Karpas-422 (cell line): ENCODE data around the gene MED9. TPM values are rescaled to one million over a fixed set of nuclear protein-coding genes. Genes with fewer than 3 reads are reported as not detected.
"Not testable (repeated sequence)": the region's sequence is repeated elsewhere in the genome, so short reads cannot be mapped to it uniquely, and the experiment has no call there.

ENCODE experiments used
- DNase-seq: peaks from one replicate; pipeline ENCODE4 v3.0.0-alpha.2; 2015
- H2AFZ ChIP-seq: fragments of 200-600 bp; sonication (generic); 2 replicates; pipeline ENCODE4 v1.6.1; 2014; ENCODE audit warnings: antibody characterized with exemption, low read length, mixed read lengths
- H3K27ac ChIP-seq: fragments of 200-600 bp; sonication (generic); 2 replicates; pipeline ENCODE4 v1.5.1; 2014; ENCODE audit warnings: mild to moderate bottlenecking, low read length, moderate library complexity
- H3K27me3 ChIP-seq: fragments of 200-600 bp; sonication (generic); 2 replicates; pipeline ENCODE4 v1.6.1; 2014; ENCODE audit warnings: low read length, mixed read lengths
- H3K36me3 ChIP-seq: fragments of 200-600 bp; sonication (generic); 2 replicates; pipeline ENCODE4 v1.6.1; 2014; ENCODE audit warnings: low read length, mixed read lengths; ENCODE audit not compliant: insufficient read depth
- H3K4me1 ChIP-seq: fragments of 200-600 bp; sonication (generic); 2 replicates; pipeline ENCODE4 v1.6.1; 2014; ENCODE audit warnings: mild to moderate bottlenecking, low read length, mixed read lengths
- H3K4me2 ChIP-seq: fragments of 200-600 bp; sonication (generic); 2 replicates; pipeline ENCODE4 v1.6.1; 2014; ENCODE audit warnings: low read length, low read depth, mild to moderate bottlenecking; ENCODE audit not compliant: poor library complexity, severe bottlenecking
- H3K4me3 ChIP-seq: fragments of 200-600 bp; sonication (generic); 2 replicates; pipeline ENCODE4 v1.5.1; 2014; ENCODE audit warnings: mild to moderate bottlenecking, antibody characterized with exemption, low read length, mixed read lengths
- H3K79me2 ChIP-seq: fragments of 200-600 bp; sonication (generic); 2 replicates; pipeline ENCODE4 v1.6.1; 2014; ENCODE audit warnings: mild to moderate bottlenecking, low read length, mixed read lengths
- H3K9ac ChIP-seq: fragments of 200-600 bp; sonication (generic); 2 replicates; pipeline ENCODE4 v1.6.0; 2014; ENCODE audit warnings: low read length
- H3K9me2 ChIP-seq: fragments of 200-600 bp; sonication (generic), shearing (Covaris generic); replicated peaks from 2 replicates; pipeline ENCODE4 v1.6.0; 2014; ENCODE audit warnings: mild to moderate bottlenecking, low read length, moderate library complexity; ENCODE audit not compliant: insufficient read depth
- H3K9me3 ChIP-seq: fragments of 300-700, 200-600 bp; sonication (generic); 2 replicates; pipeline ENCODE4 v1.6.1; 2014; ENCODE audit warnings: low read length, mixed read lengths
- H4K20me1 ChIP-seq: fragments of 200-600 bp; sonication (generic); 2 replicates; pipeline ENCODE4 v1.6.1; 2014; ENCODE audit warnings: mild to moderate bottlenecking, antibody characterized with exemption, low read length, low read depth; ENCODE audit not compliant: insufficient read depth
- total RNA-seq: library from RNA; depleted of rRNA; stranded (reverse); fragments of >200 nt; shearing (Covaris generic); gene quantifications from 2 replicates; pipeline ENCODE4 v1.2.3, GENCODE V29; 2014; ENCODE audit warnings: low replicate concordance

Gene MED9
- total RNA-seq, 1 experiment from 2014 or later, result 8.8 TPM

GRCh38 chr17:17485420-17485819, 8.6 kb downstream of the MED9 start:
- Histone ChIP-seq H3K79me2 (peaks cover 73% of the 10 kb centered on the region), H3K4me2 (no peak overlapping the region), H4K20me1 (peaks cover 10% of the 10 kb centered on the region; the same call in 1 of the 2 replicates), H2AFZ (no peak overlapping the region), H3K9me2 (no peaks in the 10 kb centered on the region), H3K27me3 (no peaks in the 10 kb centered on the region), H3K4me1 (peaks cover 8% of the 10 kb centered on the region), H3K27ac (no peak overlapping the region), H3K4me3 (no peak overlapping the region), H3K9me3 (no peaks in the 10 kb centered on the region), H3K9ac (no peak overlapping the region), H3K36me3 (peaks cover 14% of the 10 kb centered on the region; the same call in 1 of the 2 replicates)
- no peak for DNase-seq

GRCh38 chr17:17486416-17486815, 9.6 kb downstream of the MED9 start:
- H4K20me1 ChIP-seq, result peaks cover 14% of the 10 kb centered on the region; the same call in 1 of the 2 replicates
- H3K4me1 ChIP-seq, H3K9ac ChIP-seq, H2AFZ ChIP-seq, H3K4me2 ChIP-seq, DNase-seq, H3K4me3 ChIP-seq, H3K9me3 ChIP-seq, H3K9me2 ChIP-seq, H3K27ac ChIP-seq, H3K27me3 ChIP-seq: not testable (repeated sequence)
- peaks cover 69% of the 10 kb centered on the region for H3K79me2 ChIP-seq
- peaks cover 10% of the 10 kb centered on the region; the same call in 1 of the 2 replicates for H3K36me3 ChIP-seq

GRCh38 chr17:17487998-17488397, 11.2 kb downstream of the MED9 start:
- Histone ChIP-seq H3K27me3 (no peaks in the 10 kb centered on the region), H3K79me2 (peaks cover 53% of the 10 kb centered on the region), H4K20me1 (peaks cover 14% of the 10 kb centered on the region; the same call in 1 of the 2 replicates), H3K9me2 (no peaks in the 10 kb centered on the region), H3K9me3 (no peaks in the 10 kb centered on the region), H3K4me2 (no peak overlapping the region), H3K4me3 (no peak overlapping the region), H3K4me1 (no peaks in the 10 kb centered on the region), H2AFZ (no peak overlapping the region), H3K9ac (no peak overlapping the region), H3K36me3 (peaks cover 3% of the 10 kb centered on the region; the same call in 1 of the 2 replicates), H3K27ac (no peak overlapping the region)
- no peak for DNase-seq

- Histone ChIP-seq H3K36me3 (peaks cover 3% of the 10 kb centered on the region; the same call in 1 of the 2 replicates), H3K4me2 (no peak overlapping the region), H3K4me1 (no peaks in the 10 kb centered on the region), H3K9me2 (no peaks in the 10 kb centered on the region), H3K27ac (no peak overlapping the region), H2AFZ (no peak overlapping the region), H3K79me2 (peaks cover 24% of the 10 kb centered on the region), H3K9ac (no peak overlapping the region), H3K27me3 (no peaks in the 10 kb centered on the region), H3K9me3 (no peaks in the 10 kb centered on the region), H4K20me1 (0 out of 2 replicates have a peak, but pooled peaks cover 10% of the 10 kb centered on the region), H3K4me3 (no peak overlapping the region)
- no peak for DNase-seq
Observed at GRCh38 chr17:17491031-17491471, 14.3 kb downstream of the MED9 start.

- no peaks in the 10 kb centered on the region for H3K4me1 ChIP-seq
- no peak for DNase-seq
- H3K79me2 ChIP-seq, result peaks cover 24% of the 10 kb centered on the region
- no peak overlapping the region for H3K4me2 ChIP-seq
- H3K9ac ChIP-seq, result no peak overlapping the region
- no peaks in the 10 kb centered on the region for H3K27me3 ChIP-seq
- H3K9me3 ChIP-seq, result no peaks in the 10 kb centered on the region
- H3K9me2 ChIP-seq, result no peaks in the 10 kb centered on the region
- peaks cover 3% of the 10 kb centered on the region; the same call in 1 of the 2 replicates for H3K36me3 ChIP-seq
- H3K27ac ChIP-seq, result no peak overlapping the region
- H2AFZ ChIP-seq, result no peak overlapping the region
- no peak overlapping the region for H3K4me3 ChIP-seq
- 0 out of 2 replicates have a peak, but pooled peaks cover 10% of the 10 kb centered on the region for H4K20me1 ChIP-seq
Observed at GRCh38 chr17:17491546-17491988, 14.8 kb downstream of the MED9 start.

- peaks cover 3% of the 10 kb centered on the region; the same call in 1 of the 2 replicates for H3K36me3 ChIP-seq
- no peak overlapping the region for H3K4me2 ChIP-seq
- no peak for DNase-seq
- no peak overlapping the region for H2AFZ ChIP-seq
- H4K20me1 ChIP-seq, result peaks cover 12% of the 10 kb centered on the region; the same call in 1 of the 2 replicates
- no peaks in the 10 kb centered on the region for H3K4me1 ChIP-seq
- H3K9me3 ChIP-seq, result no peaks in the 10 kb centered on the region
- H3K9ac ChIP-seq, result no peak overlapping the region
- H3K79me2 ChIP-seq, result peaks cover 24% of the 10 kb centered on the region
- no peaks in the 10 kb centered on the region for H3K27me3 ChIP-seq
- no peak overlapping the region for H3K27ac ChIP-seq
- H3K9me2 ChIP-seq, result no peaks in the 10 kb centered on the region
- no peak overlapping the region for H3K4me3 ChIP-seq
Observed at GRCh38 chr17:17492085-17492484, 15.3 kb downstream of the MED9 start.

GRCh38 chr17:17492571-17492970, 15.8 kb downstream of the MED9 start:
- Histone ChIP-seq H3K4me1 (no peaks in the 10 kb centered on the region), H3K9me3 (no peaks in the 10 kb centered on the region), H3K4me2 (no peak overlapping the region), H4K20me1 (peaks cover 17% of the 10 kb centered on the region; the same call in 1 of the 2 replicates), H3K27me3 (no peaks in the 10 kb centered on the region), H3K4me3 (no peak overlapping the region), H3K9ac (no peak overlapping the region), H2AFZ (no peak overlapping the region), H3K79me2 (peaks cover 23% of the 10 kb centered on the region), H3K27ac (no peak overlapping the region), H3K36me3 (peaks cover 3% of the 10 kb centered on the region; the same call in 1 of the 2 replicates), H3K9me2 (no peaks in the 10 kb centered on the region)
- DNase-seq, result no peak

GRCh38 chr17:17493249-17493985, 16.6 kb downstream of the MED9 start:
- no peak overlapping the region for H3K4me3 ChIP-seq
- no peak overlapping the region for H3K27ac ChIP-seq
- H3K4me1 ChIP-seq, result no peaks in the 10 kb centered on the region
- H3K79me2 ChIP-seq, result peaks cover 16% of the 10 kb centered on the region
- DNase-seq, result no peak
- no peak overlapping the region for H3K9ac ChIP-seq
- H3K9me2 ChIP-seq, result no peaks in the 10 kb centered on the region
- no peaks in the 10 kb centered on the region for H3K9me3 ChIP-seq
- H4K20me1 ChIP-seq, result peaks cover 20% of the 10 kb centered on the region; the same call in 1 of the 2 replicates
- no peaks in the 10 kb centered on the region for H3K27me3 ChIP-seq
- no peak overlapping the region for H2AFZ ChIP-seq
- peaks cover 3% of the 10 kb centered on the region; the same call in 1 of the 2 replicates for H3K36me3 ChIP-seq
- no peak overlapping the region for H3K4me2 ChIP-seq
